Osteocyte (in vitro differentiated cells): Measurements from ENCODE around the gene ACTA2. TPM values are rescaled to one million over a fixed set of nuclear protein-coding genes. Genes with fewer than 3 reads are reported as not detected.
A peak's percentile ranks its signal among the peaks of the same experiment; 100 is the strongest.

Source experiments
- DNase-seq: peaks from one replicate; pipeline ENCODE4 v3.0.0; 2021; ENCODE audit warnings: mixed read lengths; ENCODE audit not compliant: unreplicated experiment; ENCODE audit errors: extremely low spot score
- H3K27ac Mint-ChIP-seq: one replicate; pipeline ENCODE4 v1.8.0; 2021; ENCODE audit warnings: mild to moderate bottlenecking, mixed read lengths; ENCODE audit not compliant: unreplicated experiment
- H3K27me3 Mint-ChIP-seq: one replicate; pipeline ENCODE4 v1.8.0; 2021; ENCODE audit warnings: mixed read lengths; ENCODE audit not compliant: unreplicated experiment
- H3K36me3 Mint-ChIP-seq: one replicate; pipeline ENCODE4 v1.8.0; 2021; ENCODE audit warnings: mixed read lengths; ENCODE audit not compliant: unreplicated experiment
- H3K4me1 Mint-ChIP-seq: one replicate; pipeline ENCODE4 v1.8.0; 2021; ENCODE audit warnings: mixed read lengths; ENCODE audit not compliant: unreplicated experiment
- H3K4me3 Mint-ChIP-seq: one replicate; pipeline ENCODE4 v1.8.0; 2021; ENCODE audit warnings: mild to moderate bottlenecking, moderate library complexity, mixed read lengths; ENCODE audit not compliant: unreplicated experiment
- H3K9me3 Mint-ChIP-seq: one replicate; pipeline ENCODE4 v1.8.0; 2021; ENCODE audit warnings: mixed read lengths; ENCODE audit not compliant: unreplicated experiment
- total RNA-seq: library from RNA; stranded (reverse); gene quantifications from 2 replicates; pipeline ENCODE4 v1.2.1, GENCODE V29; 2021
- TF ChIP-seq, protein P1 (sequence below): fragments of 200-600 bp; sonication (generic); IDR thresholded peaks from 2 replicates; pipeline ENCODE4 v1.5.0; 2021; ENCODE audit warnings: antibody characterized with exemption, mild to moderate bottlenecking, moderate library complexity

The ACTA2 gene
- total RNA-seq, 1 donor from 2014 or later: 329 TPM

DNA sequence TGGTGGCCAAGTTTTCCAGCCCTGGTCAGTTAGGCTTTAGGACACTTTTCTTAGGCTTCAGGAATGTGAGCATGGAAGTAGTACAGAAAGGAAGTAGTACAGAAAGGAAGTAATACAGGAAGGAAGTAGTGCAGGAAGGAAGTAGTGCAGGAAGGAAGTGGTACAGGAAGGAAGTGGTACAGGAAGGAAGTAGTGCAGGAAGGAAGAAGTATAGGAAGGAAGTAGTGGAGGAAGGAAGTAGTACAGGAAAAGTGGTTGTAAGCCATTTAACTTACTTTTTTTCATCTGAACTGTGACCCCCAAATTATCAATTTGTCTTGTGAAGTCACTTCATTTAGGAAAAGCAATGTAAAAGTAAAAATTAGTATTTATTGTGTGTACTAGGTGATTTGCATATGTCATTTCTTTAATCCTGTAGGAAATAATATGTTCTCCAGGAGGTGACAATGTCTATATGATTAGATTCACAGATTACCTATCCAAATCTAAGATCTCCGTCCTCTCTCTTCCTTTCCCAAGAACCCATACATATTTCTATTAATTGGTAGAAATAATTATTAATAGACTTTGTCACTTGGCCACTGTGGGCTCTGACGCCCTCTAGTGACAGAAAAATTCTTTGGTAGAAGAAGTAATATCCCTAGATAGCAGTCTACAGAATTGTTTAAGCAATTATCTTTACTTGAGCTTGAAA is 34.1 kb upstream of the ACTA2 start:
- H3K36me3 Mint-ChIP-seq: no peaks in the 10 kb centered on the region
- no peaks in the 10 kb centered on the region for H3K27me3 Mint-ChIP-seq
- peaks cover 25% of the 10 kb centered on the region for H3K4me1 Mint-ChIP-seq
- no peak for DNase-seq
- TF ChIP-seq, protein P1, sequence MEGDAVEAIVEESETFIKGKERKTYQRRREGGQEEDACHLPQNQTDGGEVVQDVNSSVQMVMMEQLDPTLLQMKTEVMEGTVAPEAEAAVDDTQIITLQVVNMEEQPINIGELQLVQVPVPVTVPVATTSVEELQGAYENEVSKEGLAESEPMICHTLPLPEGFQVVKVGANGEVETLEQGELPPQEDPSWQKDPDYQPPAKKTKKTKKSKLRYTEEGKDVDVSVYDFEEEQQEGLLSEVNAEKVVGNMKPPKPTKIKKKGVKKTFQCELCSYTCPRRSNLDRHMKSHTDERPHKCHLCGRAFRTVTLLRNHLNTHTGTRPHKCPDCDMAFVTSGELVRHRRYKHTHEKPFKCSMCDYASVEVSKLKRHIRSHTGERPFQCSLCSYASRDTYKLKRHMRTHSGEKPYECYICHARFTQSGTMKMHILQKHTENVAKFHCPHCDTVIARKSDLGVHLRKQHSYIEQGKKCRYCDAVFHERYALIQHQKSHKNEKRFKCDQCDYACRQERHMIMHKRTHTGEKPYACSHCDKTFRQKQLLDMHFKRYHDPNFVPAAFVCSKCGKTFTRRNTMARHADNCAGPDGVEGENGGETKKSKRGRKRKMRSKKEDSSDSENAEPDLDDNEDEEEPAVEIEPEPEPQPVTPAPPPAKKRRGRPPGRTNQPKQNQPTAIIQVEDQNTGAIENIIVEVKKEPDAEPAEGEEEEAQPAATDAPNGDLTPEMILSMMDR: peak; percentile 89
- no peaks in the 10 kb centered on the region for H3K9me3 Mint-ChIP-seq
- no peak overlapping the region for H3K27ac Mint-ChIP-seq
- no peak overlapping the region for H3K4me3 Mint-ChIP-seq

DNA sequence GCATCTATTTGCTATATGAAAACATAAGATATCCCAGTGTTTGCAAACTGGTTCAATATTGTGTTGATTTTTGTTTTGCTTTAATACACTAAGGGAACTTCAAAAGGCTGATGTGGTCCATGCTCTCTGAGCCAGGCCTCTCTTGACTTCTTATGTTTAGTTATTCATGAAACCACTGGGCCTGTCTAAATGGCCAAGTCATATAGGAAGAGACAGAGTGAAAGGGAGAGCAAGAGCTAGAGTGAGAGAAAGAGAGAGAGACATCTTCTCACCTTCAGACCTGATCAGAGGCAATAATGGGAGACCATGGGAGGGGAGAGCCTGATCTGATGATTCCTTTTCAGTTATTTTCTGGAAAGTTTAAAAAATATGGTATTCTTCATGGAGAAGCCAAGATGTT is 32.0 kb upstream of the ACTA2 start:
- H3K27ac Mint-ChIP-seq: no peak overlapping the region
- peaks cover 19% of the 10 kb centered on the region for H3K4me1 Mint-ChIP-seq
- no peak overlapping the region for H3K4me3 Mint-ChIP-seq
- DNase-seq: no peak
- no peaks in the 10 kb centered on the region for H3K27me3 Mint-ChIP-seq
- TF ChIP-seq, protein P1: no peak
- no peaks in the 10 kb centered on the region for H3K9me3 Mint-ChIP-seq
- no peaks in the 10 kb centered on the region for H3K36me3 Mint-ChIP-seq

DNA sequence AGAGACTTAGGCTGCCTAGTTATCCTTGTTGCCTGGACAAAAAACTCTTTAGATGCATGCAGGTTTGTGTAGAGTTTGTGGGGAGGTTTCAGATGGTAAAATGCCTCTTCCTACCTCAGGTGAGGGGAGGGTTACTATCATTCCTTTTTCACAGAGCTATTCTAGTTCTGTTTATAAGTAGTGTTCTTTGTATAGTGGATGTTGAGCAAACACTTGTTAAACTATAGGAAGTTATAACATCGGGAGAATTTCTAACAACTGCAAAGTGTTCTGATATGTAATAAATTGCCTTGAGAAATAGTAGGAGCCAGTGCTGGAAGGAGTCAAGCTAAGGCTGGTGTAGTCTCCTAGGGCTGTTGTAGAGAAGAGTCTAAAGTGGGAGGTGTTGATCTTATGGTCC is 31.4 kb upstream of the ACTA2 start:
- peaks cover 24% of the 10 kb centered on the region for H3K4me1 Mint-ChIP-seq
- no peak overlapping the region for H3K4me3 Mint-ChIP-seq
- no peaks in the 10 kb centered on the region for H3K27me3 Mint-ChIP-seq
- H3K36me3 Mint-ChIP-seq: no peaks in the 10 kb centered on the region
- no peak overlapping the region for H3K27ac Mint-ChIP-seq
- TF ChIP-seq, protein P1: no peak
- no peaks in the 10 kb centered on the region for H3K9me3 Mint-ChIP-seq
- DNase-seq: no peak

DNA sequence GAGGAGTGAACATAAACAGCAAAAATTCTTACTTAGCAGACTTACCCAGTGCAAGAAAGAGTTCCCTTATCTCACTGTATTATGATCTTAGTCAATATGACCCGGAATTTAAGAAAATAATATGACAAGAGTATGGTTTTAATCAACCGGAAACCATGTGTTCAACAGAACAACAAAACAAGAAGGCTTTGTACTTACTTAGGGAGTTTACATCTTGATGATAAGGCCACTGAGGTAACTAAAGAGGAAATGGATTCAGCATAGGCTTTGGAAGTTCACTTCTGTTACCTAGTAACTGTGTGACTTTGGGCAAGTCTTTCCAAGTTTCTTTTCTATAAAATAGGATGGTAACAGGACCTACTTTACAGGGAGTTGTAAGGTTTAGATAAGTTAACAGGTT is 30.6 kb upstream of the ACTA2 start:
- Mint-ChIP-seq H3K9me3 (no peaks in the 10 kb centered on the region), H3K27me3 (no peaks in the 10 kb centered on the region)

DNA sequence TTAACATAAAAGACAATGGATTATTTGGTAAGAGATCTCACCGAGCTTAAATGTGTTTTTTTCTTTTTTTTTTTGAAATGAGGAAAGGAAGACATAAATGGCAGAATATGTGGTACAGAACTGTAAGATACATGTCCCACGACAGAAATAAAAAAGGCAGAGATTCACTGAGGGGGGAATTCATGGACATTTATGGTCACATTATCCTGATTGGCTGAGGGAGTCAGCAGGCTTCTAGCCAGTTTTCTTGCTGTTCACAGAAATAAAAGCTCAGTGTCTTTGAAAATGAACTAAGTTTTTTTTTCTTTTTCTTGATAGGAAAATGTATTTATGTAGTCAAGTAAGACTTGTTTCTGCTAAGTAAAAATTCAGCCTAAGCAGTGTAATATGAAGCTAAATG is 29.8 kb upstream of the ACTA2 start:
- Mint-ChIP-seq H3K36me3 (no peaks in the 10 kb centered on the region), H3K27ac (no peak overlapping the region), H3K27me3 (no peaks in the 10 kb centered on the region), H3K9me3 (no peaks in the 10 kb centered on the region), H3K4me3 (no peak overlapping the region), H3K4me1 (peaks cover 25% of the 10 kb centered on the region)
- TF ChIP-seq, protein P1: no peak
- no peak for DNase-seq

More for the DNA sequence above, 30.6 kb upstream of the ACTA2 start:
- Mint-ChIP-seq H3K27ac (no peak overlapping the region), H3K4me3 (no peak overlapping the region), H3K36me3 (no peaks in the 10 kb centered on the region), H3K4me1 (peaks cover 25% of the 10 kb centered on the region)
- TF ChIP-seq, protein P1: no peak
- no peak for DNase-seq
